GM06990 (cell line): ENCODE measurements around the gene PCDHA4.
"Not testable (repeated sequence)": the region's sequence is repeated elsewhere in the genome, so short reads cannot be mapped to it uniquely, and the experiment has no call there.

ENCODE experiments used
- DNase-seq: peaks from one replicate; pipeline ENCODE4 v3.0.0-alpha.2; 2011; ENCODE audit not compliant: insufficient read length; ENCODE audit errors: extremely low read depth
- H3K27me3 ChIP-seq: replicated peaks from 2 replicates; pipeline ENCODE4 v1.6.0; 2011; ENCODE audit warnings: low read length; ENCODE audit not compliant: control insufficient read depth, insufficient read depth
- H3K36me3 ChIP-seq: 2 replicates; pipeline ENCODE4 v1.5.1; 2011; ENCODE audit warnings: low read length; ENCODE audit not compliant: control insufficient read depth, insufficient read depth
- H3K4me3 ChIP-seq: replicated peaks from 2 replicates; pipeline ENCODE4 v1.5.1; 2011; ENCODE audit warnings: low read depth, mild to moderate bottlenecking, control low read depth, low read length
- CTCF ChIP-seq: IDR thresholded peaks from 2 replicates; pipeline ENCODE4 v1.5.1; 2011; ENCODE audit warnings: low read length, control low read depth, mild to moderate bottlenecking, inconsistent platforms; ENCODE audit not compliant: insufficient read depth, poor library complexity, severe bottlenecking

Gene PCDHA4

GRCh38 chr5:140801494-140801841 is 5.4 kb upstream of the PCDHA4 start:
- Histone ChIP-seq H3K4me3 (no peak overlapping the region), H3K27me3 (no peaks in the 10 kb centered on the region), H3K36me3 (no peaks in the 10 kb centered on the region)
- no peak for DNase-seq
- TF ChIP-seq CTCF, result no peak

- H3K27me3 ChIP-seq, DNase-seq, H3K4me3 ChIP-seq, H3K36me3 ChIP-seq: not testable (repeated sequence)
Measured at GRCh38 chr5:140802381-140802780, 4.5 kb upstream of the PCDHA4 start.

- DNase-seq, result no peak
- Histone ChIP-seq H3K36me3 (no peaks in the 10 kb centered on the region), H3K4me3 (no peak overlapping the region), H3K27me3 (no peaks in the 10 kb centered on the region)
- no peak for TF ChIP-seq CTCF
Measured at GRCh38 chr5:140802781-140803271, 4.0 kb upstream of the PCDHA4 start.

- not testable (repeated sequence) for H3K27me3 ChIP-seq, H3K4me3 ChIP-seq
Measured at GRCh38 chr5:140808241-140808888, 1.5 kb downstream of the PCDHA4 start.

GRCh38 chr5:140808889-140809291 is 2.0 kb downstream of the PCDHA4 start:
- Histone ChIP-seq H3K4me3 (no peak overlapping the region), H3K36me3 (no peaks in the 10 kb centered on the region), H3K27me3 (no peaks in the 10 kb centered on the region)
- no peak for DNase-seq
- no peak for TF ChIP-seq CTCF

More at GRCh38 chr5:140808241-140808888, 1.5 kb downstream of the PCDHA4 start:
- H3K36me3 ChIP-seq, DNase-seq: not testable (repeated sequence)

GRCh38 chr5:140821375-140822280 is 14.8 kb downstream of the PCDHA4 start, which contains the start of gene PCDHA5:
Gene PCDHA5, plus strand, starts transcription at chr5:140821613.
- TF ChIP-seq CTCF, result peak; percentile 8
- no peaks in the 10 kb centered on the region for H3K36me3 ChIP-seq
- no peak within 1 kb of the TSS for H3K4me3 ChIP-seq
- H3K27me3 ChIP-seq, result no peaks in the 10 kb centered on the region
- DNase-seq, result no peak
